ENCODE results near the gene NAV2. TPM values are rescaled to one million over a fixed set of nuclear protein-coding genes. Genes with fewer than 3 reads are reported as not detected.

NAV2 gene
- total and polyA plus RNA-seq, 2 experiments from 2014 or later = 26.0 to 45.0 TPM

DNA sequence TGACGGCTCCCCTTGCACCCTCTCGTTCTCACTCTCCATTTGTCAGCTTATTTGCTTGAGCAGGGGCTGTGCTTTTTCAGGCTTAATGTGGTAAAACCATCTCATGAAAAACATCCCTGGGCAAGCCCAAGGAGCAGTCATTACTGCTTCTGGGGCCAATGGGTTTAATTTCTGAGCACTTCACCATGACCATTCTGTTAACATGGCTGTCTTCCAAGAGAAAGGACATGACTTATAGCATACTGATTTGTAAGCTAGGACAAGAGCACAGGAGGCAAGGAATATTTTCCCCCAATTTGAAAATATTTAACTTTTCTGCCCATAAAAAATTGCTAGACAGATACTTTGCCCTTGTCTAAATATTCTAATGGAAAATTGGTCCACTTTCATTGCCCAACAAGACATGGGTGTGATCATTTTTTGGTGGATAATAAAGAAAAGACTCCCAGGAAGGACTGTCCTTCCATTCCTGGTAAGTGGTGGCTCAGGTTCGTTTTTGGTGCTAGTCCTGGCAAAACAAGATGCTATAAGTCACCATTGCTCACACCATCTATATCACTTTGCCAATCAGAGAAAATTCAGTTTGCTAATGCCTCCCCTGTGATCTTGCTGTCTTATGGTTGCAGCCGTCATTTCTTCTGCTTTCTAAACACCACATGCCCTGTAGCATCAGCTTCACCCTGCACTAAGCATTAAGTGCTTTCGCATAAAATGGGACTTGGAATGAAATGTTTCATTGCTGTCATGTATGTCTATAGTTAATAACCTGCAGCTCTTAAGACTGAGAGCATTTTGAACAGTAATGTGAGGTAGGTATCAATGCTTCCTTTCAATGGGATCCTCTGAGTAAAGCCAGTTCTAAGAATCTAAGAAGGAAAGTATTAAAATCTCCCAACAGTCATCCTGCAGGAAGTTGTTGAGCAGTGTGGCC lies 339.1 kb downstream of the NAV2 start:
- 0 out of 2 replicates have a peak overlapping the region, but pooled peaks have one; percentile 77 for H3K27ac ChIP-seq (ENCODE audit: low read depth)
- Mint-ChIP-seq H3K4me3 (no peak overlapping the region; the same call in 2 of the 3 replicates), H3K27me3 (ENCODE audit: insufficient read depth, low read depth, poor library complexity) (peaks cover 14% of the 10 kb centered on the region), H3K9me3 (no peaks in the 10 kb centered on the region), H3K36me3 (ENCODE audit: low read depth) (peaks cover 90% of the 10 kb centered on the region), H3K4me1 (peaks cover 39% of the 10 kb centered on the region), H3K27ac (peak overlapping the region; percentile 74; the same call in 1 of the 2 replicates)
- H3K36me3 ChIP-seq (ENCODE audit: insufficient read depth) = peaks cover 29% of the 10 kb centered on the region
- H3K27me3 ChIP-seq (ENCODE audit: insufficient read depth) = no peaks in the 10 kb centered on the region
- no peaks in the 10 kb centered on the region for H3K9me2 ChIP-seq (ENCODE audit: insufficient read depth)
- no peaks in the 10 kb centered on the region for H3K79me2 ChIP-seq (replicated peaks; ENCODE audit: insufficient read depth)
- no peaks in the 10 kb centered on the region for H3F3A ChIP-seq (replicated peaks; ENCODE audit: low read depth)
- TF ChIP-seq NANOG (IDR thresholded peaks at IDR 0.05; ENCODE audit: borderline replicate concordance) (no peak), EZH2phosphoT487 (IDR thresholded peaks at IDR 0.05; ENCODE audit: unreplicated experiment) (no peak), EZH2 (IDR thresholded peaks at IDR 0.05; ENCODE audit: low read depth, unreplicated experiment) (no peak), ZNF114 (CRISPR knock-in tag; IDR thresholded peaks at IDR 0.05) (no peak)
- TF ChIP-seq, protein P1, sequence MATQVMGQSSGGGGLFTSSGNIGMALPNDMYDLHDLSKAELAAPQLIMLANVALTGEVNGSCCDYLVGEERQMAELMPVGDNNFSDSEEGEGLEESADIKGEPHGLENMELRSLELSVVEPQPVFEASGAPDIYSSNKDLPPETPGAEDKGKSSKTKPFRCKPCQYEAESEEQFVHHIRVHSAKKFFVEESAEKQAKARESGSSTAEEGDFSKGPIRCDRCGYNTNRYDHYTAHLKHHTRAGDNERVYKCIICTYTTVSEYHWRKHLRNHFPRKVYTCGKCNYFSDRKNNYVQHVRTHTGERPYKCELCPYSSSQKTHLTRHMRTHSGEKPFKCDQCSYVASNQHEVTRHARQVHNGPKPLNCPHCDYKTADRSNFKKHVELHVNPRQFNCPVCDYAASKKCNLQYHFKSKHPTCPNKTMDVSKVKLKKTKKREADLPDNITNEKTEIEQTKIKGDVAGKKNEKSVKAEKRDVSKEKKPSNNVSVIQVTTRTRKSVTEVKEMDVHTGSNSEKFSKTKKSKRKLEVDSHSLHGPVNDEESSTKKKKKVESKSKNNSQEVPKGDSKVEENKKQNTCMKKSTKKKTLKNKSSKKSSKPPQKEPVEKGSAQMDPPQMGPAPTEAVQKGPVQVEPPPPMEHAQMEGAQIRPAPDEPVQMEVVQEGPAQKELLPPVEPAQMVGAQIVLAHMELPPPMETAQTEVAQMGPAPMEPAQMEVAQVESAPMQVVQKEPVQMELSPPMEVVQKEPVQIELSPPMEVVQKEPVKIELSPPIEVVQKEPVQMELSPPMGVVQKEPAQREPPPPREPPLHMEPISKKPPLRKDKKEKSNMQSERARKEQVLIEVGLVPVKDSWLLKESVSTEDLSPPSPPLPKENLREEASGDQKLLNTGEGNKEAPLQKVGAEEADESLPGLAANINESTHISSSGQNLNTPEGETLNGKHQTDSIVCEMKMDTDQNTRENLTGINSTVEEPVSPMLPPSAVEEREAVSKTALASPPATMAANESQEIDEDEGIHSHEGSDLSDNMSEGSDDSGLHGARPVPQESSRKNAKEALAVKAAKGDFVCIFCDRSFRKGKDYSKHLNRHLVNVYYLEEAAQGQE (IDR thresholded peaks at IDR 0.05; ENCODE audit: unreplicated experiment) = no peak
- peaks cover 28% of the 10 kb centered on the region for H3K4me1 ChIP-seq (ENCODE audit: insufficient read depth)
- H4K20me1 ChIP-seq (replicated peaks; ENCODE audit: insufficient read depth) = no peaks in the 10 kb centered on the region; the same call in 1 of the 2 replicates
- ATAC-seq (no peak), DNase-seq (ENCODE audit: low spot score) (no peak)
- H3K4me2 ChIP-seq = peak overlapping the region; percentile 58
- no peak overlapping the region for H3K4me3 ChIP-seq
- H2AFZ ChIP-seq = no peak overlapping the region

DNA sequence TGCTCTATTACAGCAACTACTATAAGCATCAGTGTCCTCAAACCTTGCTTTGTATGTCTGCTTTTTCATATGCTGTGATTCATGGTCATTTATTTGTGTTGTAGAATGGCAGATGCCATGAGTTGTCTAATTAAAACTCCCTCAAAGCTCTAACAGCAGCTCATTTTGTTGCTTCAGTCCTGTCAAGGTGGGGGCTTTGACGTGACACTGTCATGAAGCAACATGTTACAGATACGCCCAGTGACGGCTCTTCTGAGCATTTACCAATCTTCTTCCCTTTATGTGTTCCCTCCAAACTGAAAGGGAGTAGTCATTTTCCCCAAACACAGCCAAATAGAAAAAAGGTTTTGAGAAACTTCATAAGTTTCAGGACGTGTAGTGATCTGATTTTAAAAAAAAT lies 340.9 kb downstream of the NAV2 start:
- H3K27ac Mint-ChIP-seq = 0 out of 2 replicates have a peak overlapping the region, but pooled peaks have one; percentile 35
- Histone ChIP-seq H3K27me3 (ENCODE audit: insufficient read depth) (no peaks in the 10 kb centered on the region), H3F3A (replicated peaks; ENCODE audit: low read depth) (no peaks in the 10 kb centered on the region), H3K36me3 (ENCODE audit: insufficient read depth) (peaks cover 34% of the 10 kb centered on the region), H3K4me1 (ENCODE audit: insufficient read depth) (peaks cover 28% of the 10 kb centered on the region), H3K4me2 (no peak overlapping the region), H3K79me2 (replicated peaks; ENCODE audit: insufficient read depth) (no peaks in the 10 kb centered on the region), H4K20me1 (replicated peaks; ENCODE audit: insufficient read depth) (peaks cover 4% of the 10 kb centered on the region; the same call in 1 of the 2 replicates), H3K9me2 (ENCODE audit: insufficient read depth) (no peaks in the 10 kb centered on the region), H2AFZ (no peak overlapping the region), H3K27ac (ENCODE audit: low read depth) (no peak overlapping the region), H3K4me3 (no peak overlapping the region)
- H3K4me1 Mint-ChIP-seq = peaks cover 39% of the 10 kb centered on the region
- no peak for ATAC-seq
- peaks cover 14% of the 10 kb centered on the region for H3K27me3 Mint-ChIP-seq (ENCODE audit: insufficient read depth, low read depth, poor library complexity)
- no peaks in the 10 kb centered on the region for H3K9me3 Mint-ChIP-seq
- H3K4me3 Mint-ChIP-seq = no peak overlapping the region
- no peak for DNase-seq (ENCODE audit: low spot score)
- peaks cover 91% of the 10 kb centered on the region for H3K36me3 Mint-ChIP-seq (ENCODE audit: low read depth)
- no peak for TF ChIP-seq ZNF331 (CRISPR knock-in tag; IDR thresholded peaks at IDR 0.05; ENCODE audit: low read depth)
- no peak for TF ChIP-seq EZH2 (IDR thresholded peaks at IDR 0.05; ENCODE audit: low read depth, unreplicated experiment)
- no peak for TF ChIP-seq STAT1 (IDR thresholded peaks at IDR 0.05; ENCODE audit: unreplicated experiment)
- TF ChIP-seq, protein P2, sequence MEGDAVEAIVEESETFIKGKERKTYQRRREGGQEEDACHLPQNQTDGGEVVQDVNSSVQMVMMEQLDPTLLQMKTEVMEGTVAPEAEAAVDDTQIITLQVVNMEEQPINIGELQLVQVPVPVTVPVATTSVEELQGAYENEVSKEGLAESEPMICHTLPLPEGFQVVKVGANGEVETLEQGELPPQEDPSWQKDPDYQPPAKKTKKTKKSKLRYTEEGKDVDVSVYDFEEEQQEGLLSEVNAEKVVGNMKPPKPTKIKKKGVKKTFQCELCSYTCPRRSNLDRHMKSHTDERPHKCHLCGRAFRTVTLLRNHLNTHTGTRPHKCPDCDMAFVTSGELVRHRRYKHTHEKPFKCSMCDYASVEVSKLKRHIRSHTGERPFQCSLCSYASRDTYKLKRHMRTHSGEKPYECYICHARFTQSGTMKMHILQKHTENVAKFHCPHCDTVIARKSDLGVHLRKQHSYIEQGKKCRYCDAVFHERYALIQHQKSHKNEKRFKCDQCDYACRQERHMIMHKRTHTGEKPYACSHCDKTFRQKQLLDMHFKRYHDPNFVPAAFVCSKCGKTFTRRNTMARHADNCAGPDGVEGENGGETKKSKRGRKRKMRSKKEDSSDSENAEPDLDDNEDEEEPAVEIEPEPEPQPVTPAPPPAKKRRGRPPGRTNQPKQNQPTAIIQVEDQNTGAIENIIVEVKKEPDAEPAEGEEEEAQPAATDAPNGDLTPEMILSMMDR (conservative IDR thresholded peaks at IDR 0.05; ENCODE audit: low read depth in 2 of 2) = no peak
- TF ChIP-seq, protein P3, sequence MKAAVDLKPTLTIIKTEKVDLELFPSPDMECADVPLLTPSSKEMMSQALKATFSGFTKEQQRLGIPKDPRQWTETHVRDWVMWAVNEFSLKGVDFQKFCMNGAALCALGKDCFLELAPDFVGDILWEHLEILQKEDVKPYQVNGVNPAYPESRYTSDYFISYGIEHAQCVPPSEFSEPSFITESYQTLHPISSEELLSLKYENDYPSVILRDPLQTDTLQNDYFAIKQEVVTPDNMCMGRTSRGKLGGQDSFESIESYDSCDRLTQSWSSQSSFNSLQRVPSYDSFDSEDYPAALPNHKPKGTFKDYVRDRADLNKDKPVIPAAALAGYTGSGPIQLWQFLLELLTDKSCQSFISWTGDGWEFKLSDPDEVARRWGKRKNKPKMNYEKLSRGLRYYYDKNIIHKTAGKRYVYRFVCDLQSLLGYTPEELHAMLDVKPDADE (IDR thresholded peaks at IDR 0.05) = no peak
- TF ChIP-seq POLR2AphosphoS5 (IDR thresholded peaks at IDR 0.05; ENCODE audit: low read depth) = no peak
- TF ChIP-seq CREB1 (CRISPR knock-in tag; IDR thresholded peaks at IDR 0.05; ENCODE audit: low read depth) = no peak
- TF ChIP-seq JUNB (IDR thresholded peaks at IDR 0.05; ENCODE audit: unreplicated experiment) = no peak

Data from GM23338 (cell line).